ENCODE results near the gene MRAP. TPM values are rescaled to one million over a fixed set of nuclear protein-coding genes. Genes with fewer than 3 reads are reported as not detected.

MRAP gene
- total RNA-seq, 4 donors from 2014 or later = not detected

DNA sequence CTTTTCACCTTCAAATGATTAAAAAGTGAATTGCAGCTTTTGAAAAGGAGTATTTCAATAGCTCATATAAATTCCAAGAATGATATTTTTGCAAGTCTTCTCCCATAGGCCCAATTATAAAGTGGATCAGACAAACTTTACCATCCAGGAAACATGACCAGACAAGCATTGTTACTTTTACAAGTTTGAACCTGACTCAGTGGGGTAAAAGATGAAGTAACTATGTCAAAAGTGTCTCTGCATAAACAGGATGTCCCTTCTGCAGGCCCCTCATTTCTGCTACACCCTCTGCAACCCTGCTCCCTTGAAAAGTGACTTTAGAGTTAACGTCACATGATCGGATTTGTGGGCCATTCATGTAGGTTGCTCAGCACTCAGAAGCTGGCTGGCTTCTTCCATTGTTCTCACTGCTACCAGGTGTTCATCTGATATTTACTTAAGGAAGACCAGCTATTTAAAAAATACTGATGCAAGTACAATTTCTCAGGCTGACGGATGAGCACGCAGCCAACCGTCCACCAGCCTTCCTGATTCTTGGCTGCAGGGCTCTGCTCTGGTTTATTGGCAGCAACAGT lies 61.8 kb downstream of the MRAP start:
- Histone ChIP-seq H3K27ac (no peak overlapping the region), H3K9me3 (no peaks in the 10 kb centered on the region), H3K27me3 (no peaks in the 10 kb centered on the region), H3K4me3 (no peak overlapping the region), H3K36me3 (peaks cover 0 to 100% of the 10 kb centered on the region in 2 donors), H3K4me1 (peaks cover 0 to 16% (median 0%) of the 10 kb centered on the region in 3 donors)
- 76 to 83% methylated on average over 2 to 5 of the region's 5 CpGs for WGBS, 2 donors (ENCODE audit: low coverage in 1 of 2)
- TF ChIP-seq, protein P1, sequence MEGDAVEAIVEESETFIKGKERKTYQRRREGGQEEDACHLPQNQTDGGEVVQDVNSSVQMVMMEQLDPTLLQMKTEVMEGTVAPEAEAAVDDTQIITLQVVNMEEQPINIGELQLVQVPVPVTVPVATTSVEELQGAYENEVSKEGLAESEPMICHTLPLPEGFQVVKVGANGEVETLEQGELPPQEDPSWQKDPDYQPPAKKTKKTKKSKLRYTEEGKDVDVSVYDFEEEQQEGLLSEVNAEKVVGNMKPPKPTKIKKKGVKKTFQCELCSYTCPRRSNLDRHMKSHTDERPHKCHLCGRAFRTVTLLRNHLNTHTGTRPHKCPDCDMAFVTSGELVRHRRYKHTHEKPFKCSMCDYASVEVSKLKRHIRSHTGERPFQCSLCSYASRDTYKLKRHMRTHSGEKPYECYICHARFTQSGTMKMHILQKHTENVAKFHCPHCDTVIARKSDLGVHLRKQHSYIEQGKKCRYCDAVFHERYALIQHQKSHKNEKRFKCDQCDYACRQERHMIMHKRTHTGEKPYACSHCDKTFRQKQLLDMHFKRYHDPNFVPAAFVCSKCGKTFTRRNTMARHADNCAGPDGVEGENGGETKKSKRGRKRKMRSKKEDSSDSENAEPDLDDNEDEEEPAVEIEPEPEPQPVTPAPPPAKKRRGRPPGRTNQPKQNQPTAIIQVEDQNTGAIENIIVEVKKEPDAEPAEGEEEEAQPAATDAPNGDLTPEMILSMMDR (IDR thresholded peaks at IDR 0.05) = no peak
- TF ChIP-seq POLR2A (IDR thresholded peaks at IDR 0.05) = no peak
- ATAC-seq = no peak

Other genes starting within 250 kb of the MRAP start
- gene MIS18A, start 19.8 kb upstream of the MRAP start, total RNA-seq = 1 to 10 TPM; 4.7 to 5.5 (median 5.2) TPM
- gene URB1, start 94.2 kb downstream of the MRAP start, total RNA-seq = 10 to 100 TPM; 18.3 to 26.9 (median 20.7) TPM
- gene EVA1C, start 113.9 kb downstream of the MRAP start, total RNA-seq = 10 to 100 TPM; 43.1 to 71.4 (median 51.1) TPM

Data from gastroesophageal sphincter (tissue), 4 donors.